PC-3 (cell line): Measurements from ENCODE around the gene YKT6. TPM values are rescaled to one million over a fixed set of nuclear protein-coding genes. Genes with fewer than 3 reads are reported as not detected.

ENCODE experiments used
- ATAC-seq: fragments of 200-7000 bp; cut with Tn5 transposase; 2 replicates; pipeline ENCODE4 v1.9.1; 2020; ENCODE audit warnings: mild to moderate bottlenecking, moderate library complexity
- BruUV-seq: library from RNA; stranded (reverse); fragments of 400-500 nt; replicated peaks from 2 replicates; lab custom pipeline; 2021; lab: Mats Ljungman, UMichigan
- CTCF ChIA-PET: fragments of 300-600 bp; sonication (Branson Sonifier 250); formaldehyde crosslinking; loops from one replicate; lab custom pipeline; 2022; ENCODE audit warnings: antibody characterized with exemption; lab: Charles Lee
- POLR2A ChIA-PET: fragments of 300-600 bp; sonication (Branson Sonifier 250); formaldehyde crosslinking; loops from one replicate; lab custom pipeline; 2022; ENCODE audit warnings: antibody characterized with exemption; ENCODE audit not compliant: unreplicated experiment; lab: Charles Lee
- DNase-seq: peaks from one replicate; pipeline ENCODE4 v3.0.0-alpha.2; 2015
- H2AFZ ChIP-seq: fragments of 300-600 bp; sonication (generic); 2 replicates; pipeline ENCODE4 v1.6.0; 2016; ENCODE audit warnings: antibody characterized with exemption, low read length
- H3F3A ChIP-seq: fragments of 300-600 bp; sonication (generic); one replicate; pipeline ENCODE4 v1.6.0; 2017; ENCODE audit warnings: antibody characterized with exemption, low read length, control low read depth, mild to moderate bottlenecking; ENCODE audit not compliant: unreplicated experiment
- H3K27ac ChIP-seq: fragments of 300-600 bp; sonication (generic); 2 replicates; pipeline ENCODE4 v1.5.1; 2016; ENCODE audit warnings: mild to moderate bottlenecking, low read length
- H3K27me3 ChIP-seq: fragments of 300-600 bp; sonication (generic); 2 replicates; pipeline ENCODE4 v1.6.1; 2016; ENCODE audit warnings: low read length, mixed read lengths
- H3K36me3 ChIP-seq: fragments of 300-600 bp; sonication (generic); 2 replicates; pipeline ENCODE4 v1.6.1; 2016; ENCODE audit warnings: low read depth, mixed run types, low read length, mixed read lengths
- H3K4me1 ChIP-seq: fragments of 300-600 bp; sonication (generic); 2 replicates; pipeline ENCODE4 v1.5.1; 2016; ENCODE audit warnings: low read length; ENCODE audit not compliant: insufficient read depth
- H3K4me2 ChIP-seq: fragments of 300-600 bp; sonication (generic); 2 replicates; pipeline ENCODE4 v1.6.0; 2016; ENCODE audit warnings: low read length
- H3K4me3 ChIP-seq: fragments of 300-600 bp; sonication (generic); 2 replicates; pipeline ENCODE4 v1.5.1; 2016; ENCODE audit warnings: mild to moderate bottlenecking, low read length, mixed read lengths
- H3K79me2 ChIP-seq: fragments of 300-600 bp; sonication (generic); 2 replicates; pipeline ENCODE4 v1.6.1; 2017; ENCODE audit warnings: low read length, mixed read lengths
- H3K9ac ChIP-seq: fragments of 300-600 bp; sonication (generic); 2 replicates; pipeline ENCODE4 v1.6.0; 2016; ENCODE audit warnings: mild to moderate bottlenecking, low read length
- H3K9me2 ChIP-seq: fragments of 300-600 bp; sonication (generic); replicated peaks from 2 replicates; pipeline ENCODE4 v1.6.1; 2016; ENCODE audit warnings: mixed run types, low read length, mixed read lengths
- H3K9me3 ChIP-seq: fragments of 300-600 bp; sonication (generic); 2 replicates; pipeline ENCODE4 v1.6.1; 2016; ENCODE audit warnings: low read length, mixed read lengths
- H4K20me1 ChIP-seq: fragments of 300-600 bp; sonication (generic); 2 replicates; pipeline ENCODE4 v1.6.1; 2016; ENCODE audit warnings: low read length, mixed read lengths
- EZH2 ChIP-seq: fragments of 300-600 bp; sonication (generic); IDR thresholded peaks from one replicate; pipeline ENCODE4 v1.6.1; 2017; ENCODE audit warnings: antibody characterized with exemption, mild to moderate bottlenecking, low read length; ENCODE audit not compliant: unreplicated experiment
- EZH2phosphoT487 ChIP-seq: fragments of 300-600 bp; sonication (generic); IDR thresholded peaks from 2 replicates; pipeline ENCODE4 v1.6.1; 2018; ENCODE audit warnings: mild to moderate bottlenecking, antibody characterized with exemption, low read length, borderline replicate concordance
- intact Hi-C: fragments of 100-400 bp; cut with micrococcal nuclease; formaldehyde crosslinking; loops from 2 replicates; pipeline ENCODE4 v1.9.0; 2023
- total RNA-seq: library from RNA; depleted of rRNA; stranded (reverse); fragments of >200 nt; gene quantifications from 2 replicates; pipeline ENCODE4 v1.2.3, GENCODE V29; 2014
- TF ChIP-seq, protein P1 (sequence below): fragments of 300-600 bp; sonication (generic); conservative IDR thresholded peaks from 2 replicates; pipeline ENCODE4 v1.5.1; 2017; ENCODE audit warnings: antibody characterized with exemption, low read depth, mild to moderate bottlenecking, low read length

YKT6 gene
- total RNA-seq, 1 experiment from 2014 or later = 133 TPM

DNA sequence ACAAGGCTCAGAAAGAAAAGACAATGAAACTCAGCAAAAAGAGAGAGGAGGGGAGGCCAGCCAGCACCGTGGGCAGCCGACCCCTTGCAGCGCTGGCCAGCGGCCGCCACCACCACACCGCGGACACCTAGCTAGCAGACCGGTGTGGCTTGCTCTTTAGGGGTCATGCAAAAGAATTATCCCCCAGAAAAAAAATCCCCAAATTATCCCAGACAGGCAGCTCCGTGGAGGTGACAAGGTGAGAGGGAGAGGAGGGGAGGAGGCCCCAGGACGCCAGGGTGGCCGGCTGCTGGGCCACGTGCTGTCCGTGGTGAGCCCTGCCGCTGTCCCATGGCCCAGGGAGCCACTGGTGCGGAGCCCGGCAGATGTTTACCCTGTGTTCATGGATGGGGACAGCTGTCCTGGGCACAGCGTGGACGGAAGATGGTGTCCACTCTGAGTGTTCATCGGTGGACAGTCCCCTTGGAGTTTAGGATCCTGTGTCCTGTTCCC, 16.5 kb downstream of the YKT6 start:
- no peaks in the 10 kb centered on the region for H3F3A ChIP-seq
- H4K20me1 ChIP-seq = no peaks in the 10 kb centered on the region
- H3K79me2 ChIP-seq = no peaks in the 10 kb centered on the region
- TF ChIP-seq, protein P1, sequence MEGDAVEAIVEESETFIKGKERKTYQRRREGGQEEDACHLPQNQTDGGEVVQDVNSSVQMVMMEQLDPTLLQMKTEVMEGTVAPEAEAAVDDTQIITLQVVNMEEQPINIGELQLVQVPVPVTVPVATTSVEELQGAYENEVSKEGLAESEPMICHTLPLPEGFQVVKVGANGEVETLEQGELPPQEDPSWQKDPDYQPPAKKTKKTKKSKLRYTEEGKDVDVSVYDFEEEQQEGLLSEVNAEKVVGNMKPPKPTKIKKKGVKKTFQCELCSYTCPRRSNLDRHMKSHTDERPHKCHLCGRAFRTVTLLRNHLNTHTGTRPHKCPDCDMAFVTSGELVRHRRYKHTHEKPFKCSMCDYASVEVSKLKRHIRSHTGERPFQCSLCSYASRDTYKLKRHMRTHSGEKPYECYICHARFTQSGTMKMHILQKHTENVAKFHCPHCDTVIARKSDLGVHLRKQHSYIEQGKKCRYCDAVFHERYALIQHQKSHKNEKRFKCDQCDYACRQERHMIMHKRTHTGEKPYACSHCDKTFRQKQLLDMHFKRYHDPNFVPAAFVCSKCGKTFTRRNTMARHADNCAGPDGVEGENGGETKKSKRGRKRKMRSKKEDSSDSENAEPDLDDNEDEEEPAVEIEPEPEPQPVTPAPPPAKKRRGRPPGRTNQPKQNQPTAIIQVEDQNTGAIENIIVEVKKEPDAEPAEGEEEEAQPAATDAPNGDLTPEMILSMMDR = no peak
- TF ChIP-seq EZH2 (no peak), EZH2phosphoT487 (no peak)
- no peak overlapping the region for H3K4me2 ChIP-seq
- H3K9ac ChIP-seq = no peak overlapping the region
- no peaks in the 10 kb centered on the region; the same call in 1 of the 2 replicates for H3K36me3 ChIP-seq
- ChIA-PET CTCF (no interaction called here), POLR2A (no interaction called here)
- no peak overlapping the region for H3K27ac ChIP-seq
- H3K4me3 ChIP-seq = no peak overlapping the region
- H3K9me2 ChIP-seq = no peaks in the 10 kb centered on the region
- no peaks in the 10 kb centered on the region for H3K9me3 ChIP-seq
- intact Hi-C loops = no loop called here
- BruUV-seq = no TSS peak
- H2AFZ ChIP-seq = no peak overlapping the region
- no peaks in the 10 kb centered on the region for H3K27me3 ChIP-seq
- ATAC-seq (no peak), DNase-seq (no peak)
- no peaks in the 10 kb centered on the region for H3K4me1 ChIP-seq

DNA sequence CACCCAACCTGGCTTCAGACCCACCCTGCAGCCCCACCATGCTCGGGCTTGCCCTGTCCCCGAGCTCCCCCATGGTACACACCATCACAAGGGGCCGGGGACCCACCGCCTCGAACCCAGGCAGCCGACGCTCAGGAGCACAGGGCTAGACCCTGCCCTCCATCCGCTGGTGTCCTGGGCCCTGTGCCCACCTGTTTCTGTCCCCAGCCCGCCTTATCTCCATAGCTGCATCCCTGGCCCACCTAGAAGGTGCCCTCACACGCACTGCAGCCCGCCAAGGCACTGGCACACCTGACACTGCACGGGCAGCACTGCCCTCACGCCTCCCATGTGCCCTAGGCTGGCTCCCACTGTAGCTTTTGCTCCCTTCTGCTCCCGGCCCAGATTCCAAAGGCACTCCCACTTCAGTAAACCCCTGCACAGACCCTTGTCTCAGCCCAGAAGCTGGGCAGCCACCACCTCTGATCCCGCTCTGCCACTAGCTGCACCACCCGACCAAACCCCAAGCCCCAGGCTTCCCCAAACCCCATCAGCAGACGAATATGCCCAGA, 17.1 kb downstream of the YKT6 start:
- Histone ChIP-seq H3F3A (no peaks in the 10 kb centered on the region), H3K9me2 (no peaks in the 10 kb centered on the region), H3K79me2 (no peaks in the 10 kb centered on the region), H3K9me3 (no peaks in the 10 kb centered on the region), H3K36me3 (no peaks in the 10 kb centered on the region), H3K27ac (no peak overlapping the region), H4K20me1 (no peaks in the 10 kb centered on the region), H3K27me3 (no peaks in the 10 kb centered on the region), H3K4me1 (no peaks in the 10 kb centered on the region), H3K9ac (no peak overlapping the region), H2AFZ (no peak overlapping the region), H3K4me3 (no peak overlapping the region), H3K4me2 (no peak overlapping the region)
- ATAC-seq (no peak), DNase-seq (no peak)
- TF ChIP-seq, protein P1 = no peak
- TF ChIP-seq EZH2 (no peak), EZH2phosphoT487 (no peak)
- intact Hi-C loops = no loop called here
- CTCF ChIA-PET = no interaction called here
- POLR2A ChIA-PET = no interaction called here
- no TSS peak for BruUV-seq

DNA sequence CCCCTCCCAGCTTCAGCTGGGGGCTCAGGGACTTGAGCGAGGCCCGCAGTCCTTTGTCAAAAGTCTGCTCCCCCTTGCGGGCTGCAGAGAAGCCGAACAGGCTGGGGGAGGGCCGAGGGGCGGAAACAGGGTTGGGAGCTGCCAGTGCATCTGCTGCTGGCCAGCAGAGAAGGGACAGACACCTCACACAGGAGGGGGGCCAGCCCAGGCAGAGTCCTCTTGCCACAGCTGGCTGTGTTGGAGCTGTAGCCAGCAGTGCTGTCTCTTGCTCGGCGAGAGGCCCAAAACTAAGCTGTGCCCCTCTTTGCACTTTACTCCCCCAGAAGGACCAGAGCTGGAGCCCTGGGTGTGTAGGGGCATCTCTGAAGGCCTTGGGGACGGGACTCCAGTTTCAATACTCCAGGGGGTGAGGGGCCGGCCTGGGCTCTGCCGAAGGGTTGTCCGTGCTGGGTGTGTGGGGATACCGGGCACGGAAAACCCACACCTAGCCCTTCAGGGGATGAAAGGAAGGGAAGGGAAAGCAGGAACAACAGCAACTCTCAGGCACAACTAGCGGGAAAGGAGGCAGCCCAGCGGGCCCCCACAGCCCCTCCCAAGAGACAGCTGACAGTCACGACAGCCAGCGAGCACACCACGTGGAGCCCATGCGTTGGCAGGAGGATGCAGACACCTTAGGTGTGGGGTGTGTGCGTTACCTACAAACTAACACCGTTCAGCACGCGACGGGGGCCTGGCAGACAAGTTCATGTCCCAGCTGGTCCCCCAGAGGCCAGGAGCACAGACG, 17.8 kb downstream of the YKT6 start:
- ATAC-seq (no peak), DNase-seq (no peak)
- Histone ChIP-seq H3K9me2 (no peaks in the 10 kb centered on the region), H3K27me3 (no peaks in the 10 kb centered on the region), H3K4me1 (no peaks in the 10 kb centered on the region), H3K27ac (no peak overlapping the region), H3K9me3 (no peaks in the 10 kb centered on the region), H3K36me3 (no peaks in the 10 kb centered on the region), H3K4me2 (no peak overlapping the region), H4K20me1 (no peaks in the 10 kb centered on the region), H3K79me2 (no peaks in the 10 kb centered on the region), H3K9ac (no peak overlapping the region), H3K4me3 (no peak overlapping the region), H2AFZ (no peak overlapping the region), H3F3A (no peaks in the 10 kb centered on the region)
- POLR2A ChIA-PET = no interaction called here
- no TSS peak for BruUV-seq
- CTCF ChIA-PET = no interaction called here
- TF ChIP-seq EZH2phosphoT487 = no peak
- intact Hi-C loops = no loop called here
